Muscle of back (tissue), 11 donors: ENCODE results near the gene EFCAB9. TPM values are rescaled to one million over a fixed set of nuclear protein-coding genes. Genes with fewer than 3 reads are reported as not detected.
"Not testable (repeated sequence)": the region's sequence is repeated elsewhere in the genome, so short reads cannot be mapped to it uniquely, and the experiment has no call there.

Source experiments
- DNase-seq, 3 donors: peaks; one replicate each; pipeline versions ENCODE4 v3.0.0 to v3.0.0-alpha.2; 2013
- polyA plus RNA-seq, 10 donors: library from polyadenylated mRNA; unstranded; fragments of 120-200 nt; gene quantifications; one replicate each; pipeline ENCODE4 v1.2.1, GENCODE V29; 2013; ENCODE audit not compliant: insufficient read length in 10 of 10

EFCAB9 gene
- polyA plus RNA-seq, 10 donors: not detected

DNA sequence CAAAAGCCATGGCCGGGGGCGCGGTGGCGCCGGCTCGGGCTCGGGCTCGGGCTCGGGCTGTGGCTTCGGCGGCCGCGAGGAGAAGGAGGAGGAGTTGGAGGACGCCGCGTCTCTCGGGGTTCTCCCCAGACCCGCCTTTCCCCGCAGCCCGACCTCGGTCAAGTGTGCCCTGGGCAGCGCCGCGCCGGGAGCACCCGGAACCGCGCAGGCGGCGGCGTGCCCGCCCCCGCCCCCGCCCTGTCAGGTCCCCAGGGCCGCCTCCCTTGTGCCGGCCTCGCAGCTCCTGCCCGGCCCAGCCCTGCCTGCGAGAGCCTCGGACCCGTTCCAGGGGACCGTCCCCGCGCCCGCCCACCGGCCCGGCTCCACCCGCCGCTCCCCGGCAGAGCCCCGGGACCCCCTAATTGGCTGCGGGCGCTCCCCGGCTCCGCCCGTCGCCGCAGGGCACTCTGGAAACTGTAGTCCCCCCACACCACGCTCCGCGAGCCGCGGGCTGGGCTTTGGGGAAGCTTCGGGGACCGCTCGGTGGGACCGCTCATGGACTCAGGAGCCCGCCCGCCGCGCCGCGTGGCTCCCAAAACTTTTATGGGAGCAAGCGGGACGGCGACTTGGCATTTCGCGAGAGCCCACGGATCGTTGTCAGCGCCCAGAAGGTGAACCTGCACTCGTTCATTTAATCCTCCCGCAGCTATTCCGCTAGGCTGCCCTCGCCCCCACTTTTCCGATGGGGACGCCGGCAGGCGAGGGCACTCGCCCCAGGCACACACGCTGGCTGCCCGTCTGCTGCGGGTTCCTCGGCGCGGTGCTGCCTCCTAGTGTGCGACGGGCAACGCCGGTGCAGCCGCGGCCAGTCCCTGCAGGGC is 5.7 kb upstream of the EFCAB9 start, which contains the start of gene STK10:
Gene STK10 (minus strand): TSS at position 192 of the 860 bp plus-strand sequence. CDS start 182 bp downstream, at position 10.
- DNase-seq: peak; percentile 92 to 97 (median 93)

DNA sequence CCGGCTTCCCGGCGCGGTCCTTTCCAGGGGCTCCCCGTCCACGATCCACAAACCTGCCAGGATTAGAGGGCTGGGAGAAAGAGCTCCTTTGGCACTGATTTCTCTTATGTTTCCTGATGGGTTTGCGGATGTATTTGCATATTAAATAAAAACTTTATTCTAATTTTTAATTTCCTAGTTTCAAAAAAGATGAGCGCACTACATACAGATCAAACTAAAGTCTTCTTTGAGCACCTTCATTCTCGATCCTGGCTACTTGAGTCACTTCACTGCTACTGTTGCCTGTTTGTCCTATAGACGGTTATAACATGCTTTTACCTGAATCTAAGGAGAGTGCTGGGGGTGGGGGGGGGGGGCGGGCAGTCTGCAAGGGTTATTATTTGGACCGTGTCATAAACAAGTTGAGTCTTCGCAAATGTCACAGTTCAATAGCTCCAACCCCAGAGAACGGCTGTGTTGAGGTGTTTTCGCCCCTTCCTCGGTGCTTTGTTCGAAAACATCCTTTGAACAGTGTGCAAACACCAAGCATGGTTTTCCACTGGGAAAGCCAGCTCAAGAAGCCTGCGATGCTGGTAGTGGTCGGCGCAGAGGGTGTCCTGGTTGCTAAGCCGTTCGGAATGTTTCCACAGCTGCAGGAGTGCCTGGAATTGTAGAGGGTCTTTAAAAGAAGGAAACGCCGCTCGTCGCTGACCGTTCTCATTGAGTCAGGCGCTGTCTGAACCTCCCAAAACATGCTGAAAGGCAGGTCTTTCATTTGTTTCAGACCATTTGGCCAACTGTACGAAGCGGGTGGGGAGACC is 4.9 kb upstream of the EFCAB9 start:
- DNase-seq: peak in 1 of 3 donors; percentile 54

GRCh38 chr5:172189693-172190296 is 4.2 kb upstream of the EFCAB9 start:
- DNase-seq: no peak

- no peak for DNase-seq
These were observed 1.2 kb downstream of the EFCAB9 start for GRCh38 chr5:172194985-172195774.

DNA sequence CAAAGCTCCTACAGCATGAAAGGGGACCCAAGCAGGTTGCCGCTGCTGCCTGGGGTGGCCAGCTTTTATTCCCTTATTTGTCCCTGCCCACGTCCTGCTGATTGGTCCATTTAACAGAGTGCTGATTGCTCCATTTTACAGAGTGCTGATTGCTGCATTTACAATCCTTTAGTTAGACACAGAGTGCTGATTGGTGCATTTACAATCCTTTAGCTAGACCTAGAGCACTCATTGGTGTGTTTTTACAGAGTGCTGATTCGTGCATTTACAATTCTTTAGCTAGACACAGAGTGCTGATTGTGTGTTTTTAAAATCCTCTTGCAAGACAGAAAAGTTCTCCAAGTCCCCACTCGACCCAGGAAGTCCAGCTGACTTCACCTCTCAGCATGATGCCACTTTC is 3.8 kb downstream of the EFCAB9 start:
- DNase-seq: not testable (repeated sequence)

- DNase-seq: no peak
These were observed 5.5 kb downstream of the EFCAB9 start for GRCh38 chr5:172199446-172199845.

GRCh38 chr5:172200476-172200875 is 6.5 kb downstream of the EFCAB9 start:
- DNase-seq: no peak

DNA sequence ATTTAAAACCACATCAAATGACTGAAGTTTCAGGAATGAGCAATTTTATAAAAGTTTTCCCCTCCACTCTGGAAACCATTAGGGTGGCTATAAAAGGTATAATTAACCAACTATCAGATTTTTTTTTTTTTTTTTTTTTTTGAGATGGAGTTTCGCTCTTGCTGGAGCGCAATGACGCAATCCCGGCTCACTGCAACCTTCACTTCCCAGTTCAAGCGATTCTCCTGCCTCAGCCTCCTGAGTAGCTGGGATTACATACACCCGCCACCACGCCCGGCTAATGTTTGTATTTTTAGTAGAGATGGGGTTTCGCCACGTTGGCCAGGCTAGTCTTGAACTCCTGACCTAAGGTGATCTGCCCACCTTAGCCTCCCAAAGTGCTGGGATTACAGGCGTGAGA is 12.0 kb downstream of the EFCAB9 start:
- not testable (repeated sequence) for DNase-seq

DNA sequence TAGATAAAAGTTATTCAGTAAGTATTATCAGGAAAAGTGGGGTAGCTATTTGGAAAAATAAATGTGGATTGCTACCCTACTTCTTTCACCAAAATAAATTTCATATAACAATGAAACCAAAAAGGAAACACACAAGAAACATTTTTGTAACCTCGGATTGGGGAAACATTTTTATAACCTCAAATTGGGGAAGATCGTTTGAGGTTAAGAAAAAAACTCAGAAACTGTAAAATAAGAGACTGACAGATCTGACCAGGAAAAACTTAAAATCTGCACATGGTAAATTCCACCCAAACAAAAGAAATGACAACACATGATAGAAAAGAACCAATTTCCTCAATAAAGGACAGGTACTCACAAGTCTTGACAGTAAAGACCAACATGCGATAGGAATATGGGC is 13.5 kb downstream of the EFCAB9 start:
- DNase-seq: no peak

DNA sequence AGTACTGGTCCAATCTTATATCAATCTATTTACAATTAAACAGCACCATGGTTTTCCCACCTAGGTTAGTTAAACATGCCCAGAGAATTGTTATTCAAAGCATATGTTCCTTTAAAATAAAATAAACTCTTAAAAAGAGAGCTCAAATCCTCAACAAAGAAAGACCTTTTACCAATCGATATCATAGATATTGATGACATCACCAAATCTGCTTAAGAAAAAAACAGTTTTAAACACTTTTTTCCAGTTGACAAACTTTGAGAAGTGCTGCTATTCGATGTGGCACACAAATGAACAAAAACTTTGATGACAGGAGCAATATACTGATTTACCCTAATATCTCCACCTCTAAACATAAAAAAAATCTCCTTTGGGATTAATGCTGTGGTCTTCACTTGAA is 15.7 kb downstream of the EFCAB9 start:
- DNase-seq: no peak

GRCh38 chr5:172211676-172212075 is 17.7 kb downstream of the EFCAB9 start:
- DNase-seq: no peak

- no peak for DNase-seq
These were observed 19.2 kb downstream of the EFCAB9 start for GRCh38 chr5:172213126-172213525.

- no peak for DNase-seq
These were observed 22.4 kb downstream of the EFCAB9 start for GRCh38 chr5:172216345-172216744.

- no peak for DNase-seq
These were observed 25.3 kb downstream of the EFCAB9 start for GRCh38 chr5:172219296-172219695.

DNA sequence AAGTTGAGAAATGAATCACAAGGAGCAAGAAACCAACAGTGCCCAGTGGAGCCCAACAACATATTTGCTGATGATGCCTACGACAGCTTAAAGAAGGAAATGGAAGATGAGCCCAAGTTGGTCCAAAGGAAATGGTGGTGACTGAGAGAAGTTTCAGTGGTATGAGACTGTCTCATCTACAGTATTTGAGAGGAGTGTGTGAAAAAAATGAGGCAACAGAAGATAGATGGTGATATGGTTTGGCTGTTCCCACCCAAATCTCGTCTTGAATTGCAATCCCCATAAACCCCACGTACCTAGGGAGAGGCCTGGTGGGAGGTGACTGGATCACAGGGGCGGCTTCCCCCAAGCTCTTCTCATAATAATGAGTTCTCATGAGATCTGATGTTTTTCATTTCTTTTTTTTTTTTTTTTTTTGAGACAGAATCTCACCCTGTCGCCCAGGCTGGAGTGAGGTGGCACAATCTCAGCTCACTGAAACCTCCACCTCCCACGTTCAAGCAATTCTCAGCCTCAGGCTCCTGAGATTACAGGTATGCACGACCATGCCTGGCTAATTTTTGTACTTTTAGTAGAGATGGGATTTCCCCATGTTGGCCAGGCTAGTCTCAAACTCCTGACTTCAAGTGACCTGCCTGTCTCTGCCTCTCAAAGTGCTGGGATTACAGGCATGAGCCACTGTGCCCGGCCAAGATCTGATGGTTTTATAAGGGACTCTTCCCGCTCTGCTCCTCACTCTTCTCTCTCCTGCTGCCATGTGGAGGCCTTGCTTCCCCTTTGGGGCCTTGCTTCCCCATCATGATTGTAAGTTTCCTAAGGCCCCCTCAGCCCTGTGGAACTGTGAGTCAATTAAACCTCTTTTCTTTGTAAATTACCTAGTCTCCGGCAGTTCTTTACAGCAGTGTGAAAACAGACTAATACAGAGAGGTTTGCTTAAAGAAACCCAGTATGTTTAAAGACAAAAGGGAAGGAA is 30.2 kb downstream of the EFCAB9 start:
- DNase-seq: no peak

GRCh38 chr5:172224996-172225395 is 31.0 kb downstream of the EFCAB9 start:
- no peak for DNase-seq

GRCh38 chr5:172229904-172230303 is 35.9 kb downstream of the EFCAB9 start:
- no peak for DNase-seq

GRCh38 chr5:172234031-172234430 is 40.1 kb downstream of the EFCAB9 start:
- DNase-seq: no peak

DNA sequence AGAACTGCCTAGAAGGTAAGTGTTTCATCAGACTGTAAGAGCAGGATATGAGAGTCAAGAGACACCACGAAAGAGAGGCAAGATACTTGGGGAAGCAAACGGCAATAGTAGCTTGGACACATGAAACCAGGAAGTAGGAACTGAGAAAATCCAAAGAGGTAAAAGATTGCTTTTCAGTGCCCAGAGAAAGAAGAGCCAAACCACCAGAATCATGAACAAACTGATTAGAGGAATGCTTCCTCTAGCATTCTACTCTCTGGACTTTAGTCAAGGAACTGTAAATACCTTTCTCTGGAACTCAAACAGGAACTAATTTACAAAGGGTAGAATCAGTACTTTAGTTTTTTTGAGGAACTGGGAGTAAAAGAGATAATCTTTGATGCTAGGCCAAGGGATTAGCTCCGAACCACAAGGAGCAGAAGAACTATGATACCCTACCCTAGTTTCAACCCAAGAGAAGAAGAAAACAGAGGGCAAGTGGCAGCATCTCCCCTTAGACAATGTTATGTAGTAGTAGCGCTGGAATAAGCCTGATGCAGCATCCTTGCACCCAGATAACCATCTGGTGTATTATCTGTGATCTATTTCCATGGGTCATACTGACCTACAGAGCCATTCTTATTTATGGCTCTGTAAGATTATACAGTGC is 41.3 kb downstream of the EFCAB9 start:
- DNase-seq: no peak
